Inferior parietal cortex (tissue), 1 donor: ENCODE results near the gene AAGAB.

ENCODE experiments used
- DNase-seq: peaks from one replicate; pipeline ENCODE4 v3.0.0-alpha.2; 2016; ENCODE audit errors: extremely low spot score

The AAGAB gene

DNA sequence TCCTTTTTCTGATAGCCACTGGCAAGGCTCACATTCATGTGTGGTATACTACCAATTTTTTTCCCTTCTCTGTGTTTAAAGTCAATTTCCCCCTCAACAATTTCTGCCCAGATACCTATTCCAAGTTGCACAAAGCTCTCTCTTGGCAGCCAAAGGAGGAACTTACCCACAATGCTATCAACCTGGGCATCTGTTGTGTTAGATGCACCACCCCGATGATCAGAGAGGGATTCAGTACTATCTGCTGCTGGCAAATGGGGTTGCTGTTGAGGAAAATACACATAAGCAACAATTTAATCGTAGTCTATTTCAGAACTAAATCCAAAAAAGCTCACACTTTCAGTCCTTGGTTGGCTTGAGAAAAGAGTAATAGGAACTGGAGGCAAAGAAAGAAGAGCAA lies 46.1 kb downstream of the AAGAB start:
- DNase-seq: no peak

DNA sequence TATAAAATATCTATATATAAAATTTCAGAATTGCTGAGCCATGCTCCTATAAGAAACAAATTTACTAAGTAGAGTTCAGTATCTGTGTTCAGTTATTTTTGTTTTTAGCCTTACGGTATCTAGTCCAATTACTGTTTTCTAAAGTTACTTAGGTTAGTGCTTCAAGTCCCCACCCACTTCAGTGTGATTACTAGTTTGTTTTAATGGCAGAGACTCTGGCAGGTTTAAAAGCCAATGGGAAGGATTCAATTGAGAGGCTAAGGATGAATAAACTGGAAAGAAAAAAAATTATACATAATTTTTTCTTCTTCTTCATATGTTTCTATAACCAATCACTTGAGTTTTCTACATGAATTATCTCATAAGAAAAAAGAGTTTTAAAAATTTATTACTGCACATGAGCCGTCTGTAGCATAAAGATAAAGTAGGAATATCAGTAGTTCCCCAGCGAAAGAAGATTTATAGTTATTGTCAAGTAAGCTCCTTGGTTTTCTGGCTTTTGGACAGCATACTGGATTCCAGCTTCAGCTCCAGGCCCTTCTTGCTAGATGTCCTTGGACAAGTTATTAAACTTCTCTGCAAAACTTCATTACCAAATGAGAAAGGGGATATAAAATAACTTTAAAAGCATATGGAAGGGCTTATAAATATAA lies 46.8 kb downstream of the AAGAB start:
- no peak for DNase-seq

DNA sequence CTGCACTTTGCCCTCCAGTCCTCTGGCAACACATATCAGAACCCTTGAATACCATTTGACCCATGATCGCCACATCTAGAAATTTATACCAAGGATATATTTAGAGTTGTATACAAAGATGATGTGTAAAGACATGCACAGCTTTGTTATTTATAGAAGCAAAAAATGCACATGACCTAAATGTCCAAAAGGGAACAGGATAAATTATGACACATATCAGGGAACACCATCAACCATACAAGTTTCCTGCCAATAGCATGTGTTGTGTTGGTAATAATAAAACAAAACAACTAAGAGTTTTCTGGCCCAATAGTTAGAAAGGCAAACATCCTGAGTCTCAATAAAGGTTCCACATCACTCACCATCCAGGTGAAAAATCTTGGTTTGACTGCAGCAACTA lies 51.5 kb downstream of the AAGAB start:
- DNase-seq: no peak

DNA sequence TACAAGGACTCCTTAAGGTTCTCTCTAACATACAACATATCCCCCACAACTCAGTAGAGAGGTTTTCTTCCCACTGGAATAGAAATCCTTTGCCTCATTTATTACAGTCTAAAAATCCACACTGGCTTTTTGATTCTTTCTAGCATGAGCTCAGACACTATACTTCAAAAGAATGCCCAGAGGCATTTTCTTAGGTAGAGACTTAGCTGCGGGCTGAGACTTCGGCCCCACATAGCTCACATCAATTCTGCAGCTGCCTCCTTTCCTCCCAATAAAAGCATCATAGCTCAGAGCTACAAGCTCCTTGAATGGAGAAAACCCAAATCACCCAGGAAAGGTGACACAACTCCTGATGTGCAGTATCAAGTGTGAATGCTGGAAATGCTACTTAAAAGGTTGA lies 52.4 kb downstream of the AAGAB start:
- DNase-seq: no peak

DNA sequence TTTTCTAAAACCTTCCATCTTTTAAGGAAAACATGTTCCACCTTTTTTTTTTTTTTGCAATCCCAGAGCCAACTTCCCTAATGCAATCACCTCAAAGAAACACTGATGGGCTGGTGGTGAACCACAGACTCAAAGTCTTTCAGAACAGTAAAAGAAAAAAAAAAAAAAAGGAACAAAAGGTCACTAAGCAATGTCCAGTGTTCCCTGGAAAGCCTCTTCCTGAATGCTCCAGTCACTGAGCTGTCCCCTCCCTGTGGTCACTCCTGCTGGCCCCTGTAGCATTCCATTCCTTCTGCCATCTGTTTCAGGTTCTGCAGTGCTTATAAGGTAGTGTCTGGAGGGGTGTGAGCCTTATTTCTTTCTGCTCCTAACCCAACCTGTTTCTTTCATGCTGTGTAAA lies 53.3 kb downstream of the AAGAB start:
- no peak for DNase-seq

DNA sequence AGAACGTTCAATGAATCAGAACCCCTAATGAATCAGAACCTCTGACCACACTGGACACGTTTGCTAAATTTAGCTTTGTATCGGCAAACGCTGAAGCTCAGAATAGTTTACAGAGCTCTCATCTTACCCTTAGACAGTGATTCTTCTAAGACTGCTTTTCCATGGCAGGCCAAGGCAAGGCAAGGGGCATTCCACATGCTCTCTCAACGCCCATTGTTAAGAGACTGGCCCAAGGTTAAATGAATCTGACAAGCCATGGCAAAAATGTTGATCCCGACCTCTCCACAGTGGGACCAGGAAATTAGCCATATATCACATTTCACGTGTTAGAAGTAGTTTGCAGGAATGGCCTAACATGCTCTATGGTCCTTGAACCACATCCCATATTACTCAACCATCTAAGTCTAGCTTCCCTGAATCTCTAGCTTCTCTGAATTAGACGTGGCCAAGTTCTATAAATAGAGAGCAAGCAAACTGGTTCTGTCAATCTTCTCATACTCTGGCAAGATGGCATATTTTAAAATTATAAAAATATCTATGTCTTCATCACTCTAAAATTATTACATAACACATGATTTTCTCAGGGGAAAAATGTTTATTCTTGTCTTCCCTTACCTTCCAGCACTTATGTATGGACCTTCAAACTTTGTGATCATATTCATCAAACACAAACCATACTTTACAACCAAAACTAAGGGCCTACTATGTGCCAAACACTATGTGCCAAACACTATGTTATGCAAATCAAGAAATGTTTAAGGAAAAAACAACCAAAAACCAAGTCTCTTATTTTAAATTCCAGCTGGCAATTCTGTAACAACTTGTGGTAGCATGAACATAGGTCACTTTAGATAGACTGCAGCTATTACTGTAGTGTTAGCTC lies 54.3 kb downstream of the AAGAB start:
- DNase-seq: no peak

DNA sequence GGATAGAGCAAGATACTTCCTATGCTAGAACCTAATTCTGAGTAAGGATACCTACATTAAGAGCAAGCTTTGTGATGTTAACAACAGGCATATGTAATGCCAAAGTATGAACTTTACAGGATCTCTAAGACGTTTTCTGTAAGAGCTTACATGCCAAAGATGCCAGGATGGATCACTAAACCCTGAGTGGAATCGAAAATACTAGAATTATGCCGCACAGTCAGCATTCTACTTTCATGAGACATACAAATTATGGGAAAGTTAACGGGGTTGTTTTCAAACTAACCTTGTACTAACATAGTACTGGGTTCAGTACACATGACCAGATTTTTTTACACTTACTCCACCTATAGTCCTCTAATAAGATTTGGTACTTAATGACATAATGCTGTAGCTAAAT lies 55.1 kb downstream of the AAGAB start:
- DNase-seq: no peak

DNA sequence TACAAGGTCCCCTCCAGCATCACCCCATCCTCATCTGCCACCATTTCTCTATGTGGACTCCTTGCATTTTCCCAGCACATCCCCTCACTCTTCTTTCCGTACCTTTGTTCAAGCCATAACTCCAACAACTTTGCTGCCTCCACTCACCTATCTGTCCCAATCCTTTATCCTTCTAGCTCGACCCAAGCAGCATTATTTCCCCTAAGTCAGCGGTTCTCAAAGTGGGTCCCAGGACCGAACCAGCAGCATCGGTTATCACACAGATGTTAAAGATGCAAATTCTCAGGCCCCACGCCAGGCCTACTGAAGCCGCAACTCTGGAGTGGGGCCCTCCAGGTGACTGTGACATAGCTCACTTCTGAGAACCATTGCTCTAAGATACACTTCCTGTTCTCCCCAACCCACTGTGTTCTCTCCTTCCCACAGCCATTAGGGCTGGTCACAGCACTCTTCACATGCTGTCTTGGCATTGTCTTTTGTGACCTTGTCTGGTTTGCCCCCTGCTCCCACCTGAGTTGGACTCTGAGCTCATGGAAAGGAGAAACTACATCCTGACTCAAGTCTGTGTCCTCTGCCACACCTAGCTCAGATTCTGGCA lies 56.2 kb downstream of the AAGAB start:
- no peak for DNase-seq

DNA sequence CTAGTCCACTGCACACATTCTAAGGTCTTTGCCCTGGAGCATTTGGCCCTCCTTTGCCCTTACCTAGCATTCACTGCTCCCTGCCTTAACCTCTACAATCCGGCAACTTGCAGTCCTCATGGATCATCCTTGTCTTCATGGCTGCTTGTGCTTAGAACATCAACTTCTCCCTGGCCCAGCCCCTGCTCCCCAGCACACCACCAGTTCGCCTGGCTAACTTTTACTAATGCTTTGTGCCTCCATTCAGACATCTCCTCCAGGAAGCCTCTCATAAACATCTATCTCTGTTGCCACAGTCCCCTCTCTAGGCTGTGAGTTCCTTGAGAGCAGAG lies 57.1 kb downstream of the AAGAB start:
- no peak for DNase-seq

DNA sequence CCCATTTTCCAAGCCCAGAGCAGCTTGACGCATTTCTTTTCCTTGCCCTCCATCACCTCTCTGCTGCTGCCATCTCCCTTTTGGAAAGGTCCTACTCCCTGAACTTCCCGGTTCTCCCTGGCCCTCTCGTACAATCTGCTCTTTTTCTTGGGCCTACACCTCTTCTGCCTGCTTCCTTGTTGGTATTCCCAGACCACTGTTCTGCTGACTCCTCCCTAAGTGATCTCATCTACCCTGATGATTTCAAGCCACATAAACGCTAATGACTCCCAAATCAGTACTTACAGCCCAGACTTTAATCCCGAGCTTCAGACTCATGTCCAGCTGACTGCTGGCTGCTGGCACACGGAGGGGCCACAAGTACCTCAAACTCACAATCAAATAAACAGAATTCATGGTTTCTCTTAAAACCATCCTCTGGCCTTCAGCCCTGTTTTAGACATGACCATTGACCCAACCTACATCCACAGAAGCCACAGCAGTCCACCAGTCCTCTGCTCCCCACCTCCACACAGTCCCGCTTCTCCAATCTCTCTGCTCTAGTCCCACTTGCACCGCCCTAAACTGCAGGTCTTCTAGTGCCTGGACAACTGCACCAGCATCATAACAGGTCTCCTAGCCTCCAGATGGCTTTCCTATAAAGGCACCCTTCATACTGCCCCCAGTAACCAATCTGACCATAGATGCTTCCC lies 57.6 kb downstream of the AAGAB start:
- no peak for DNase-seq

DNA sequence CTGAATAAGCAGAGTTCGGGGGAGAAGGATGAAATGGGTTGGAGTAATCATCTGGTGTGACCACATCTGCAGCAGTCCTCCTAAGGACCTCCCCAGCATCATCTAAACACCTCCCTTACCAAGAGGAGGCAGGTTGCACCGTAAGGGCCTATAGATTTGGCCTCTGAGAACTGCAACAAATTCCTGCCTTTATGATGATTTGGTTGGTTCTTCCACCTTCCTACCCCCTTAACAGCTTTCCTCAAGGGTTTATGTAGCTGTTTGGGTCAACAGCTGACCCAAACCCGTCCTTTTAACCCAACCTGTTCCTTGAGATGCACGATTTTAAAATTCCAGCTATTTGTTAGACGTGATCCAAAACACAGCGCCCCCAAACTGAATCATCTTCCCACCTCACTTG lies 58.2 kb downstream of the AAGAB start:
- no peak for DNase-seq

DNA sequence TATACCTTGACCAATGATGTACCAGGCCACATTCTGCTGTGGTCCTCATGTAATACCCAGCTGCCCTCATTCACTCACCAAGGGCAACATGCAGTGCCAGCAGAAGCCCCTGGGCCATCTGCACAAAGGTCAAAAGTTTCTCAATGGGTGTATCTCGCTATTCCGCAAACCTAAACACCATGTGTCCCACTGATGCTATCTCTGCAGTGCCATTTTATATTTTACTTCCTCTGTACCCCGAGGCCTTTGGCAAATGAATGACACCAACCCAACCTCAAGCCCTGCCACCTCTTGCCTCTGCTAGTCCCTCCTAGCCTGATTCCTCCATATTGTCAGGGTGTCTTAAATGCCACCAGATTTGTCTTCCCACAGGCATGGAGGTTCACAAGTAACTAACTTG lies 59.2 kb downstream of the AAGAB start:
- no peak for DNase-seq

DNA sequence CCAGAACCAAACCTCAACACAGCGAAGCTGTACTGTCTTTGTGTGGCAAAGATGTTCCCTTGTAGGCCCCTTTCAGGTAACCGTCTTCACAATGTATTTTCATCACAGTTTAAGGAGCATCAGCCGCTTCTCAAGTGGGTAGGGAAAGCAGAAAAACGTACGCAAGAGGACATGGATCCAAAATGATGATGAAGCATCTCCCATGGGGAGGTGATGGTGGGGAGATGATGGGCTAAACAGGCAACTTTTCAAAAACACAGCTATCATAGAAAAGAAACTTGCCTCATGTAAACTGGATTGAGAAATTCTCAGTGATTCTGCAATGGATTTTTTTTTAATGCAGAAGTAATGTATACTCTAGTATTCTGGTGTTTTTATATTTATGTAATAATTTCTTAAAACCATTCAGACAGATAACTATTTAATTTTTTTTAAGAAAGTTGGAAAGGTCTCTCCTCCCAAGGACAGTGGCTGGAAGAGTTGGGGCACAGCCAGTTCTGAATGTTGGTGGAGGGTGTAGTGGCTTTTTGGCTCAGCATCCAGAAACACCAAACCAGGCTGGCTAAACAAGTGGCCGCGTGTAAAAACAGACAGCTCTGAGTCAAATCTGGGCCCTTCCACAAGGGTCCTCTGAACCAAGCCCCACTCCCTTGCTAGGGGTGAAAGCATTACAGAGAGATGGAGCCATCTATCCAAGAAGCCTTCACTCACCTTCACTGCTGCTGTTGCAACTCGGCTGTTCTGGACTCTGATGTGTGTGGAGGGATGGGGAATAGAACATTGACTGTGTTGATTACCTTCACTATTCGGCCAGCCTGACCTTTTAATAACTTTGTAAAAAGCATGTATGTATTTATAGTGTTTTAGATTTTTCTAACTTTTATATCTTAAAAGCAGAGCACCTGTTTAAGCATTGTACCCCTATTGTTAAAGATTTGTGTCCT lies 60.0 kb downstream of the AAGAB start:
- no peak for DNase-seq

DNA sequence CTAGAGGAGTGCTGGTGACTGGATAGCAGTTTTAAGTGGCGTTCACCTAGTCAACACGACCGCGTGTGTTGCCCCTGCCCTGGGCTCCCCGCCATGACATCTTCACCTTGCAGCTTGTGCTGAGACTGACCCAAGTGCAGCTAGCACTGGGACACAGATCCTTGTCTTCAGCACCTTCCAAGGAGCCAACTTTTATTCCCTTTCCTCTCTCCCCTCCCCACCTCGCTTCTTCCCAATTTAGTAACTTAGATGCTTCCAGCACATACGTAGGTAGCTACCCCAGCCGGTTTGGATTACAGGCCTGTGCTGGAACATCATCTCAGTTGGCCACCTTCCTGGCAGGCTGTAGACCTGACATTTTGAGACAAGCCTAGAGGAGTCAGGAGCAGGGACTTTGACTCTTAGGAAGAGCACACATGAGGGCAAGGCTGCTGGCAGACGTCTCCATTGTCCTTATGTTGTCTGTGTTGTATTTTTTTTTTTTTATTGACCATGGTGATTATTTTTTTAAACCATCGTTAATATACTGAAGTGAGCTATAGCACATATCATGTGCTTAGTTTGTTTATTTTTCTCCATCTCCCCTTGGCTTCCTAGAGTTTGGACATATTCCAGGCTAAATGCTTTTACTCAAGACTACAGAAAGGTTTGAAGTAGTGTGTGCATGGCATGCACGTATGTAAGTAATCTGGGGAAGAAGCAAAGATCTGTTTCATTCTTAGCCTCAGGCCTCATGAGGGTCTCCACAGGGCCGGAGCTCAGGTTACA lies 61.1 kb downstream of the AAGAB start:
- no peak for DNase-seq

DNA sequence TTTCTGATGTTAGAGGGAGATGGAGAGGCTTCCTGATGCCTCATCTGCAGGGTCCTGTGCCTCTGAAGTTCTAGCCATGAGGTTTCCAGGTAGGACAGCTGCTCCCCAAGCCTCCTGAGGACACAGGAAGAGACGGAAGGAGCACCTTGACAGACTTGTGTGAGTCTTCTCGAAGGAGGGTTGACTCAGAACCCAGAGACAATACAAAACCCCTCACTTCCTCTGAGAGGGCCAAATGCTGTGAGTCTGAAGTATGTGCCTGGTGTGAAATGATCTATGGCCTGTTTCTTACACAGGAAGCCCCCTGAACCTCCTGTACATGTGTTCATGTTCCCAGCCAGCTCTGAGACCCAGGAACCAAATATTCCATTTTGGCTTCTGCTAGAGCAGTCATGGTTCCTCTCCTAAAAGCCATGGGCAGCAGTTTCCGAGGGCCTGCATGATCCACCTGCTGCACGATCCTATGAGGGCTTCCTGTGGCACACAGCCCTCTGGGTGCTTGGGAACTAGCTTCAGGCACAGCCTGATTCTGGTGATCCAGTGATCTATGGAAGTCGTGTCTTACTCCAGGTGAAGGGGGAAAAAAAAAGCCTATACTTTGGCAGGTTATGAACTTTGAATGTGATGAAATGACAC lies 62.2 kb downstream of the AAGAB start:
- no peak for DNase-seq

DNA sequence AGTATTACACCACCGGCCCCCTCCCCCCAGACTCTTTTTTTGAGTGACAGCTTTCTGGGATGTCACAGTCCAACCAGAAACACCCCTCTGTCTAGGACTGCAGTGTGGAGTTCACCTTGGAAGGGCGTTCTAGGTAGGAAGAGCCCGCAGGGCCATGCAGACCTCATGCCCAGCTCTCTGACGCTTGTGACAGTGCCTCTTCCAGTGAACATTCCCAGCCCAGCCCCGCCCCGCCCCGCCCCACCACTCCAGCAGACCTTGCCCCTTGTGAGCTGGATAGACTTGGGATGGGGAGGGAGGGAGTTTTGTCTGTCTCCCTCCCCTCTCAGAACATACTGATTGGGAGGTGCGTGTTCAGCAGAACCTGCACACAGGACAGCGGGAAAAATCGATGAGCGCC lies 63.6 kb downstream of the AAGAB start:
- DNase-seq: no peak

DNA sequence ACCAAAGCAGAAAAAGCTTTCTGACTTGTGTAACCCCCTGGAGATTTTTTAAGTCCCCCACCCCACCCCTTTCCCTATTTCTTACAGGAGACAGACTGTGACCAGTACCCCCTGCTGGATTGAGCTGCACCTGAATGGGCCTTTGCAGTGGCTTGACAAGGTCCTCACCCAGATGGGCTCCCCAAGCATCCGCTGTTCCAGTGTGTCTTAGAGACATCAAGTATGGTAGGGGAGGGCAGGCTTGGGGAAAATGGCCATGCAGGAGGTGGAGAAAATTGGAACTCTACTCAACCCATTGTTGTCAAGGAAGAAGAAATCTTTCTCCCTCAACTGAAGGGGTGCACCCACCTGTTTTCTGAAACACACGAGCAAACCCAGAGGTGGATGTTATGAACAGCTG lies 64.1 kb downstream of the AAGAB start:
- no peak for DNase-seq

DNA sequence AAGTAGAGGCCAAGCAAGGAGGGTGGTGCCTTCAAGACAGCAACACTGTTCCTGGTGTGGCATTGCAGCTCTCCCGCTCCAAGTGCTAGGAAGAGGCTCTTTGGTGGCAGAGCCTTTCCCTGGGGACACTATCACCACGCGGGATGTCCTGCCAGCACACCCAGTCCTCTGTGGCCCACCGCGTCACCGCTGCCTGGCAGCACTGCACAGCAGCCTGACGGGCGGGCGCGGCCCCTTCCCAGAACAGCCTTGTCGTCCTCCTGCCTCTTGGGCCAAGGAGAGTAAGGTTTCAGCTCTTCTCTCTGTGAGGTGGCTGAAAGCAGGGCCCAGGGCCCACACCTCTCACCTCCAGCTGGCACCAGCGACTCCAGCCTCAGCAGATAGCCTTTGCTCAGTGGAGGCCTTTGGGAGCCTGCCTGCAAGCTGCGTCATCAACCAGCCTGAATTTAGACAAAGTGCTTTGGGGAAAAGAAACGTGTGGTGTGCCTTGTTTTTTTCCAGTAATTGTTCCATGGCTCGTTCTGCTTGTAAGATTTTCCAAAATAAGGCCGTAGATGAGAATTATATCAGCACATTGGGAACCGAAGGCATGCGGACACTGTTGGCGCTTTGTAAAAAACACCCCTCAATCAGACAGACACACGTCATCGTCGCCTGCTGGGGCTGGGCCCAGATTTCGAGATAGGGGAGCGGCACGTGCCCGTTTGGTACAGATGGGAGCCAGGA lies 65.0 kb downstream of the AAGAB start:
- DNase-seq: no peak

DNA sequence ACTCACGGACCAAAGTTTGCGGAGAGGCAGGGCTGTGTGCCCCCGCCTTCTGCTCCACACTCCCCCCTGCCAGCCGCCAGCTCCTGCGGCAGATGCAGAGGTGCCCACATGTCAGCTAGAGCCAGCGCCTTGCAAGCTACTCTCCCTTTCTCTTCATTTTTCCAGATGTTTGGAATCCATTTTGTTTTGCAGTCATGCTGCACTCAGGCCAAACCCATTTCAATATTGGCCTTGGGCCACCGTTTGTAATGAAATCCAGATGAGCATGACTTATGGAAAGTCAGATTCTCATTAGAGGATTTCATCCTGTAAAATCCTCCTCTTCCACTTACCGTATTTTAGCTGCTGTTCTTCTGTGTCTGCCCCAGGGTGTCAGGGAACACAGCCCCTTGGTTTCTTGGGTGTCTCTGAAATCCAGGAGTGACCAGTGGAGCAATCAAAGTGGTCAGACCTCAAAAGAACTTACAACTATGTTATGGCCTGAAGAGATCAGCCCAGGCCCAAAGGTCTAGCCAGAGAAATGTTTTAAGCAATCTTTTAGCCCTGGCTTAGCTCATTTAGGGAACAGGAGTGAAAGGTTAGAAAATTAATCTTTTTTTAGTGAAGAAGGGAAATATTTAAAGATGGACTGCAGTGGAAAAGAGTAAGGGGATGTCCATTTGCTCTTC lies 65.8 kb downstream of the AAGAB start:
- no peak for DNase-seq
